ENCODE measurements around the gene PDLIM1.

Gene PDLIM1

DNA sequence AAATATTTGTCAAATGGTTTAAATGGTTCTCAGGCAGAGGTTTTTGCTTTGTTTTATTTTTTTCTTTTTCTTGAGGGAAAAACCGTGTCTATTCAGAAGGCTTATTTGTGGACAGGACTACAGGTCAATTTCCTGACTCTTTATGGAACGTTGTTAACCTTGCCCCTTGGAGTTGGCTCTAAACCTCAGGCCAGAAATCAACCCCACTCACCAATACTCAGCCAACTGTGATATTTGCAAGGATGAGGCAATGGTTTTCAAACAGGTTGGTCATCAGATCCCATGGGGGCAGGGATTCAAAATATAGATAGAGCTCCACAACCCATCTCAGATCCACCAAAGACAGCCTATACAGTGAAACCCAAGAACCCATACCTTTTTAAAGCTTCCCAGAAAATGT lies 10.2 kb downstream of the PDLIM1 start:
- TF ChIP-seq, protein P1, sequence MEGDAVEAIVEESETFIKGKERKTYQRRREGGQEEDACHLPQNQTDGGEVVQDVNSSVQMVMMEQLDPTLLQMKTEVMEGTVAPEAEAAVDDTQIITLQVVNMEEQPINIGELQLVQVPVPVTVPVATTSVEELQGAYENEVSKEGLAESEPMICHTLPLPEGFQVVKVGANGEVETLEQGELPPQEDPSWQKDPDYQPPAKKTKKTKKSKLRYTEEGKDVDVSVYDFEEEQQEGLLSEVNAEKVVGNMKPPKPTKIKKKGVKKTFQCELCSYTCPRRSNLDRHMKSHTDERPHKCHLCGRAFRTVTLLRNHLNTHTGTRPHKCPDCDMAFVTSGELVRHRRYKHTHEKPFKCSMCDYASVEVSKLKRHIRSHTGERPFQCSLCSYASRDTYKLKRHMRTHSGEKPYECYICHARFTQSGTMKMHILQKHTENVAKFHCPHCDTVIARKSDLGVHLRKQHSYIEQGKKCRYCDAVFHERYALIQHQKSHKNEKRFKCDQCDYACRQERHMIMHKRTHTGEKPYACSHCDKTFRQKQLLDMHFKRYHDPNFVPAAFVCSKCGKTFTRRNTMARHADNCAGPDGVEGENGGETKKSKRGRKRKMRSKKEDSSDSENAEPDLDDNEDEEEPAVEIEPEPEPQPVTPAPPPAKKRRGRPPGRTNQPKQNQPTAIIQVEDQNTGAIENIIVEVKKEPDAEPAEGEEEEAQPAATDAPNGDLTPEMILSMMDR (IDR thresholded peaks at IDR 0.05) = no peak
- no peak for TF ChIP-seq ZFX (IDR thresholded peaks at IDR 0.05; ENCODE audit: borderline replicate concordance)
- H3K27ac ChIP-seq = no peak overlapping the region

DNA sequence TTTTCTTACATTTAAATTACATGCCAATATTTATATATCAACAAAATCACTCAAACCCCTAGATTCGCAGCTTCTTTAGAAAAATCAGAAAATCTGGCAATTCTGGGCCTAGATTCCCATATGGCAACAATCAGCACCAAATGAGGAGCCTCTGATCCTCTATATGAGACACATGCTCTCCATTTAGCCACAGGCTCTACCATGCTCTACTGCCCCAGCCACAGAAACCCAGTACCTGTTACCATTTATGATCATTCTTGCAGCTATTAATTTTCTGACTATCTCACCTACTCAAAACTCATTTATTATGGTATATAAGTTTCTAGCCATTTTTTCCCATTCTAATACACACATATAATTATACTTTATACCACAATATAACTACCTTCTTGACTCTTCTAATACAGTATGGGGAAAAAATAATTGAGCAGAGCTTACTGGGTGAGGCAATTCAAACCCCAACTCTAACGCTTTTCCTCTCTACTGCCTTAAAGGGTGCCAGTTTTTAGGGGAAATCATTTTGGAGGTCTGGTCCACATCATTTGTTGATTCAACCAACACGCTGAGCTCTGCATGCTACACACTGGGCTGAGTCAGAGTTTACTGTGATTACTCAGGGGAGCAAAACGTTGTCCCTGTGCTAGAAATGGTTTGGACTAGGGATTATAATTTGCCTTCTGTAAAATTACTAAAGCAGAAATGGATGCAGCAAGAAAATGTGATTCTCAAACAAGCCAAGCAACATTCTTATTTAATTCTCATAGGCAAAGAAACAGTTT lies 11.6 kb downstream of the PDLIM1 start:
- no peak overlapping the region for H3K27ac ChIP-seq
- TF ChIP-seq, protein P1 (IDR thresholded peaks at IDR 0.05) = no peak
- TF ChIP-seq ZFX (IDR thresholded peaks at IDR 0.05; ENCODE audit: borderline replicate concordance) = no peak

- no peak overlapping the region for H3K27ac ChIP-seq
- TF ChIP-seq, protein P1 (IDR thresholded peaks at IDR 0.05) = no peak
- TF ChIP-seq ZFX (IDR thresholded peaks at IDR 0.05; ENCODE audit: borderline replicate concordance) = no peak
Measured at GRCh38 chr10:95278061-95278988, 12.5 kb downstream of the PDLIM1 start.

DNA sequence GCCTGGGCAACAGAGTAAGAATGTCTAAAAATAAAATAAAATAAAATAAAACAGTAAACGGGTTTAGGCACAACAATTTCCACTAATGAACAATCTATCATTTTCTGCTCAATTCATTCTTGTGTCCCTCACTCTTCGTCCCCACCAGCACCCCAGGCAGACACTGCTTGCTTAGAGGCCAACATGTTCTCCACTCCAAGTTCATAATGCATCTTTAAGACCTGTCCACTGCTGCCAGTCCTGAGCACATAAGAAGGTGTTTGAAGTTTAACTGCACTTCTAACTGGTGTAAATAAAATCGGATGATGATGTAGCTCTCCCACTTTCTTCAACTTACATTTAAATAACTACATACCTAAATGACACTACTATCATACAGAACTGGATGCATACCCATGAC lies 13.2 kb downstream of the PDLIM1 start:
- H3K27ac ChIP-seq = no peak overlapping the region
- TF ChIP-seq, protein P1 (IDR thresholded peaks at IDR 0.05) = no peak
- TF ChIP-seq ZFX (IDR thresholded peaks at IDR 0.05; ENCODE audit: borderline replicate concordance) = no peak

GRCh38 chr10:95277201-95277570 lies 13.6 kb downstream of the PDLIM1 start:
- no peak overlapping the region for H3K27ac ChIP-seq
- TF ChIP-seq, protein P1 (IDR thresholded peaks at IDR 0.05) = no peak
- TF ChIP-seq ZFX (IDR thresholded peaks at IDR 0.05; ENCODE audit: borderline replicate concordance) = no peak

GRCh38 chr10:95276367-95277200 lies 14.2 kb downstream of the PDLIM1 start:
- TF ChIP-seq, protein P1 (IDR thresholded peaks at IDR 0.05) = no peak
- no peak for TF ChIP-seq ZFX (IDR thresholded peaks at IDR 0.05; ENCODE audit: borderline replicate concordance)
- H3K27ac ChIP-seq = no peak overlapping the region
